SK-N-SH treated with all-trans-retinoic acid at 6 μM for 48 hours (cell line): ENCODE measurements around the gene MIGA1.
"Not testable (repeated sequence)": the region's sequence is repeated elsewhere in the genome, so short reads cannot be mapped to it uniquely, and the experiment has no call there.

Experiments used
- ATAC-seq: fragments of 200-7000 bp; cut with Tn5 transposase; 3 replicates; pipeline ENCODE4 v1.9.1; 2020; ENCODE audit warnings: mild to moderate bottlenecking, moderate library complexity
- ARNTL ChIP-seq: fragments of 450-650 bp; formaldehyde crosslinking; IDR thresholded peaks from 2 replicates; pipeline ENCODE4 v1.5.0; 2020; ENCODE audit warnings: low read depth, mild to moderate bottlenecking, moderate library complexity, borderline replicate concordance
- CSDC2 ChIP-seq: fragments of 250-450 bp; sonication (Bioruptor Pico); IDR thresholded peaks from 2 replicates; pipeline ENCODE4 v1.5.0; 2020; ENCODE audit warnings: mild to moderate bottlenecking, moderate library complexity
- ESRRG ChIP-seq: fragments of 250-450 bp; sonication (Bioruptor Pico); IDR thresholded peaks from 2 replicates; pipeline ENCODE4 v1.6.1; 2021; ENCODE audit warnings: mild to moderate bottlenecking
- GLIS3 ChIP-seq: fragments of 250-450 bp; sonication (Bioruptor Pico); IDR thresholded peaks from 2 replicates; pipeline ENCODE4 v1.5.0; 2020; ENCODE audit warnings: mild to moderate bottlenecking, moderate library complexity
- ISL1 ChIP-seq: fragments of 250-450 bp; sonication (Bioruptor Pico); IDR thresholded peaks from 2 replicates; pipeline ENCODE4 v2.1.2; 2022; ENCODE audit warnings: mild to moderate bottlenecking, moderate library complexity
- OSR1 ChIP-seq: fragments of 250-450 bp; sonication (Bioruptor Pico); IDR thresholded peaks from 2 replicates; pipeline ENCODE4 v1.8.0; 2022; ENCODE audit warnings: moderate library complexity, mild to moderate bottlenecking, inconsistent platforms
- PPARA ChIP-seq: fragments of 250-450 bp; sonication (Bioruptor Pico); IDR thresholded peaks from 2 replicates; pipeline ENCODE4 v1.5.0; 2020; ENCODE audit warnings: mild to moderate bottlenecking, borderline replicate concordance
- RARB ChIP-seq: fragments of 250-450 bp; sonication (Bioruptor Pico); IDR thresholded peaks from 2 replicates; pipeline ENCODE4 v1.8.0; 2021; ENCODE audit warnings: mild to moderate bottlenecking, moderate library complexity
- SNAI2 ChIP-seq: fragments of 250-450 bp; sonication (Bioruptor Pico); IDR thresholded peaks from 2 replicates; pipeline ENCODE4 v1.5.0; 2020; ENCODE audit warnings: mild to moderate bottlenecking, moderate library complexity
- TCF4 ChIP-seq: fragments of 250-450 bp; sonication (Bioruptor Pico); IDR thresholded peaks from 2 replicates; pipeline ENCODE4 v1.8.0; 2021; ENCODE audit warnings: mild to moderate bottlenecking, moderate library complexity, borderline replicate concordance
- TOX ChIP-seq: fragments of 250-450 bp; sonication (Bioruptor Pico); IDR thresholded peaks from 2 replicates; pipeline ENCODE4 v1.8.0; 2021; ENCODE audit warnings: mild to moderate bottlenecking, moderate library complexity, borderline replicate concordance
- ZC3H10 ChIP-seq: fragments of 250-450 bp; sonication (Bioruptor Pico); IDR thresholded peaks from 2 replicates; pipeline ENCODE4 v1.5.1; 2021; ENCODE audit warnings: mild to moderate bottlenecking, moderate library complexity
- ZFP3 ChIP-seq: fragments of 250-450 bp; sonication (Bioruptor Pico); IDR thresholded peaks from 2 replicates; pipeline ENCODE4 v1.5.0; 2020; ENCODE audit warnings: mild to moderate bottlenecking, moderate library complexity
- ZFP30 ChIP-seq: fragments of 450-650 bp; formaldehyde crosslinking; IDR thresholded peaks from 2 replicates; pipeline ENCODE4 v1.5.0; 2022; ENCODE audit warnings: mild to moderate bottlenecking, moderate library complexity
- ZNF565 ChIP-seq: fragments of 450-650 bp; formaldehyde crosslinking; conservative IDR thresholded peaks from 2 replicates; pipeline ENCODE4 v1.5.0; 2020; ENCODE audit warnings: low read depth, mild to moderate bottlenecking, moderate library complexity
- ZNF70 ChIP-seq: fragments of 450-650 bp; formaldehyde crosslinking; IDR thresholded peaks from 2 replicates; pipeline ENCODE4 v1.5.0; 2020; ENCODE audit warnings: mild to moderate bottlenecking, moderate library complexity
- ZNF8 ChIP-seq: fragments of 450-650 bp; formaldehyde crosslinking; IDR thresholded peaks from 2 replicates; pipeline ENCODE4 v1.5.0; 2020; ENCODE audit warnings: mild to moderate bottlenecking, moderate library complexity
- TF ChIP-seq, protein P1 (sequence below): fragments of 250-450 bp; sonication (Bioruptor Pico); IDR thresholded peaks from 2 replicates; pipeline ENCODE4 v1.5.1; 2020; ENCODE audit warnings: low read depth, mild to moderate bottlenecking, moderate library complexity
- TF ChIP-seq, protein P2 (sequence below): fragments of 250-450 bp; sonication (Bioruptor Pico); IDR thresholded peaks from 2 replicates; pipeline ENCODE4 v1.5.1; 2021; ENCODE audit warnings: mild to moderate bottlenecking, moderate library complexity
- TF ChIP-seq, protein P3 (sequence below): fragments of 250-450 bp; sonication (Bioruptor Pico); IDR thresholded peaks from 2 replicates; pipeline ENCODE4 v1.8.0; 2020; ENCODE audit warnings: mild to moderate bottlenecking, moderate library complexity, borderline replicate concordance

MIGA1 gene

DNA sequence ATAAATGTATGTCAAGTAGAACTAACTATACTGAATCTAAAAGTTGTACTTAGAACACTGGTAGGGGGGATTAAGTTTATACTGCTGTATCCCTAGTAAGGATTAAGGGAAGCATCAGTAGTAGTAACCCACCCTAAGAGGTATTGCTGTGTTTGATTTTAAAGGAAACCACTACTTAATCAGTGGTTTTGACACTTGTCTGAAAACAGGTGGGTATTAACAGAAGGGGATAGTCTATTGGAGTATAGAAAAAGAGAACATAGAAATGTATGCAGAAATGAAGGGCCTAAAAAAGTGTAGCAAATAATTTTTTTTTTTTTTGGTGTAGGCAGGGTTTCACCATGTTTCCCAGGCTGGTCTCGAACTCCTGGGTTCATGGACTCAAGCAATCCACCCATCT is 2.2 kb downstream of the MIGA1 start (continued):
- TF ChIP-seq, protein P1, sequence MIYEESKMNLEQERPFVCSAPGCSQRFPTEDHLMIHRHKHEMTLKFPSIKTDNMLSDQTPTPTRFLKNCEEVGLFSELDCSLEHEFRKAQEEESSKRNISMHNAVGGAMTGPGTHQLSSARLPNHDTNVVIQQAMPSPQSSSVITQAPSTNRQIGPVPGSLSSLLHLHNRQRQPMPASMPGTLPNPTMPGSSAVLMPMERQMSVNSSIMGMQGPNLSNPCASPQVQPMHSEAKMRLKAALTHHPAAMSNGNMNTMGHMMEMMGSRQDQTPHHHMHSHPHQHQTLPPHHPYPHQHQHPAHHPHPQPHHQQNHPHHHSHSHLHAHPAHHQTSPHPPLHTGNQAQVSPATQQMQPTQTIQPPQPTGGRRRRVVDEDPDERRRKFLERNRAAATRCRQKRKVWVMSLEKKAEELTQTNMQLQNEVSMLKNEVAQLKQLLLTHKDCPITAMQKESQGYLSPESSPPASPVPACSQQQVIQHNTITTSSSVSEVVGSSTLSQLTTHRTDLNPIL (CRISPR knock-in tag) = no peak
- no peak for TF ChIP-seq ZC3H10 (CRISPR knock-in tag)

DNA sequence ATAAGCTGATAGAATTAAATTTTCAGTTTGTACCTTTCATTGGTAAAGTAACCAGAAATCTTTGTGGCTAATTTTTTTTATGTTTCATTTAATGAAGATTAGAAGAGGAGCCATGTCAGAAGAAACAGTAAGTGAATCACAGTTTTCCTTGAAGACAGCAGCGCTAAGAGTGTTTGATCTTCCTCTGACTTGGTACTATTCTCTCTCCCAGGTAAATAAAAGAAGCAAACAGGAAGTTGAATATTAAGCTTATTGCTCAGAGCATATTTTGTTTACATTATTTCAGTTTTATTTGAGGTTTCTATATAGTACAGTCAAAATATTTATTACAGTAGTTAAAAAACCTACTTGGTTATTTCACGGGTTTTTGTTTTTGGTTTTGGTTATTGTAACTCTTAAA is 3.7 kb downstream of the MIGA1 start:
- ATAC-seq = no peak

DNA sequence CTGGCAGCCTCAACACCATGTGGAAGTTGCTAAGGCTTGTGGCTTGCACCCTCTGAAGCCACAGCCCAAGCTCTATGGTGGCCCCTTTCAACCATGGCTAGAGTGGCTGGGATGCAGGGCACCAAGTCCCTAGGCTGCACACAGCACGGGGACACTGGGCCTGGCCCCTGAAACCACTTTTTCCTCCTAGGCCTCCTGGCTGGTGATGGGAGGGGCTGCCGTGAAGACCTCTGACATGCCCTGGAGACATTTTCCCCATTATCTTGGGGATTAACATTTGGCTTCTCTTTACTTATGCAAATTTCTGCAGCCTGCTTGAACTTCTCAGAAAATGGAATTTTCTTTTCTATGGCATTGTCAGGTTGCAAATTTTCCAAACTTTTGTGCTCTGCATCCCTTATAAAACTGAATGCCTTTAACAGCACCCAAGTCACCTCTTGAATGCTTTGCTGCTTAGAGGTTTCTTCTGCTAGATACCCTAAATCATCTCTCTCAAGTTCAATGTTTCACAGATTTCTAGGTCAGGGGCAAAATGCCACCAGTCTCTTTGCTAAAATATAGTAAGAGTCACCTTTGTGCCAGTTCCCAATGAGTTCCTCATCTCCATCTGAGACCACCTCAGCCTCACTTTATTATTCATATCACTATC is 6.8 kb downstream of the MIGA1 start:
- ATAC-seq = not testable (repeated sequence)

More for the DNA sequence above, 3.7 kb downstream of the MIGA1 start:
- TF ChIP-seq ZNF70 (CRISPR knock-in tag) (no peak), CSDC2 (CRISPR knock-in tag) (no peak), ZFP30 (CRISPR knock-in tag) (no peak), PPARA (no peak), ZC3H10 (CRISPR knock-in tag) (no peak), SNAI2 (CRISPR knock-in tag) (no peak), ESRRG (CRISPR knock-in tag) (no peak), RARB (CRISPR knock-in tag) (no peak), ZNF565 (CRISPR knock-in tag) (no peak)
- TF ChIP-seq, protein P2, sequence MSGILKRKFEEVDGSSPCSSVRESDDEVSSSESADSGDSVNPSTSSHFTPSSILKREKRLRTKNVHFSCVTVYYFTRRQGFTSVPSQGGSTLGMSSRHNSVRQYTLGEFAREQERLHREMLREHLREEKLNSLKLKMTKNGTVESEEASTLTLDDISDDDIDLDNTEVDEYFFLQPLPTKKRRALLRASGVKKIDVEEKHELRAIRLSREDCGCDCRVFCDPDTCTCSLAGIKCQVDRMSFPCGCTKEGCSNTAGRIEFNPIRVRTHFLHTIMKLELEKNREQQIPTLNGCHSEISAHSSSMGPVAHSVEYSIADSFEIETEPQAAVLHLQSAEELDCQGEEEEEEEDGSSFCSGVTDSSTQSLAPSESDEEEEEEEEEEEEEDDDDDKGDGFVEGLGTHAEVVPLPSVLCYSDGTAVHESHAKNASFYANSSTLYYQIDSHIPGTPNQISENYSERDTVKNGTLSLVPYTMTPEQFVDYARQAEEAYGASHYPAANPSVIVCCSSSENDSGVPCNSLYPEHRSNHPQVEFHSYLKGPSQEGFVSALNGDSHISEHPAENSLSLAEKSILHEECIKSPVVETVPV (CRISPR knock-in tag) = no peak

DNA sequence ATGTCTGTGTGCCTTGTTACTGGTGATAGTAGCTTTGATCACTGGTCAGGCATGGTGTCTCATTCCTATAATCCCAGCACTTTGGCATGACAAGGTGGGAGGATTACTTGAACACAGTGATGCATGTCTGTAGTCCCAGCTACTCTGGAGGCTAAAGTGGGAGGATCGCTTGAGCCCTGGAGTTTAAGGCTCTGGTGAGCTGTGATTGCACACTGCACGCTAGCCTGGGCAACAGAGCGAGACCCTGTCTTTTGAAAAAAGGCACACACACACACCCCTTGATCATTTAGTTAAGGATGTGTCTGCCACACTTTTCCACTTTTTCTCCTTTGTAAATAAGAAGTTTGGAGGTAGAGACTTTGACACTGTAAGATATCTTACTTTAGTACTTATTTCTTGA is 15.1 kb downstream of the MIGA1 start:
- ATAC-seq = no peak

DNA sequence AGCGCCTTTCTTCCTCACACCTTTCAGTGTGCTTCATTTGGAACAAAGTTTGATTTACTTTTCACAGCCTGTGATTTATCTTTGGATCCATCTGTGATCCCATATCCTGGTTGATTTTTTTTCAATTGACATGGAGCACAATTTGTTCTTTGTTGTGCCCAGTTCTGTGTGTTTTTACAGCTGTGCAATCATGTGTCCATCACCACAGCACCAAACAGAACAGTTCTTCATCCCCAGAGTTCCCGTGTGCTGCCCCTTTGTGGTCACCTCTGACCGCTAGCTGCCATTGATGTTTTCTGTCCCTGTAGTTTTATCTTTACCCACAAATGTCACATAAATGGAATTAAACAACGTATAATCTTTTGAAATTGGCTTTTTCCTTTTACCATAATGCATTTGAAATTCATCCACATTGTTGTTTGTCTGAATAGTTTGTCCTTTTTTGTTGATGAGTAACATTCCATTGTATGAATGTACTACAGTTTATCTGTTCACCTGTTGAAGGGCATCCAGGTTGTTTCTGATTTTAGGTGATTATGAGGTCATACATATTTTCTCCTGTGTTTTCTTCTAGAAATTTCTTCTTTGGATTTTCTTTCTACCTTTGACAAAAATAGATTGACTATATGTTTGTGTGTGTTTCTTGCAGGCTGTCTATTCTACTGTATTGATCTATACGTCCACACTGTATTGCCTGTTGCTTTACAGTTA is 17.4 kb downstream of the MIGA1 start:
- no peak for TF ChIP-seq ARNTL (CRISPR knock-in tag)
- TF ChIP-seq, protein P2 (CRISPR knock-in tag) = no peak
- no peak for TF ChIP-seq ZFP30 (CRISPR knock-in tag)
- no peak for TF ChIP-seq TCF4
- TF ChIP-seq ZNF8 = no peak
- no peak for TF ChIP-seq CSDC2 (CRISPR knock-in tag)
- TF ChIP-seq GLIS3 (CRISPR knock-in tag) = no peak
- TF ChIP-seq, protein P3, sequence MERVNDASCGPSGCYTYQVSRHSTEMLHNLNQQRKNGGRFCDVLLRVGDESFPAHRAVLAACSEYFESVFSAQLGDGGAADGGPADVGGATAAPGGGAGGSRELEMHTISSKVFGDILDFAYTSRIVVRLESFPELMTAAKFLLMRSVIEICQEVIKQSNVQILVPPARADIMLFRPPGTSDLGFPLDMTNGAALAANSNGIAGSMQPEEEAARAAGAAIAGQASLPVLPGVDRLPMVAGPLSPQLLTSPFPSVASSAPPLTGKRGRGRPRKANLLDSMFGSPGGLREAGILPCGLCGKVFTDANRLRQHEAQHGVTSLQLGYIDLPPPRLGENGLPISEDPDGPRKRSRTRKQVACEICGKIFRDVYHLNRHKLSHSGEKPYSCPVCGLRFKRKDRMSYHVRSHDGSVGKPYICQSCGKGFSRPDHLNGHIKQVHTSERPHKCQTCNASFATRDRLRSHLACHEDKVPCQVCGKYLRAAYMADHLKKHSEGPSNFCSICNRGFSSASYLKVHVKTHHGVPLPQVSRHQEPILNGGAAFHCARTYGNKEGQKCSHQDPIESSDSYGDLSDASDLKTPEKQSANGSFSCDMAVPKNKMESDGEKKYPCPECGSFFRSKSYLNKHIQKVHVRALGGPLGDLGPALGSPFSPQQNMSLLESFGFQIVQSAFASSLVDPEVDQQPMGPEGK (CRISPR knock-in tag) = no peak
- no peak for TF ChIP-seq ESRRG (CRISPR knock-in tag)
- no peak for TF ChIP-seq ZNF565 (CRISPR knock-in tag)
- TF ChIP-seq ISL1 (CRISPR knock-in tag) = no peak
- no peak for TF ChIP-seq SNAI2 (CRISPR knock-in tag)
- no peak for TF ChIP-seq ZFP3 (CRISPR knock-in tag)
- no peak for TF ChIP-seq TOX
- TF ChIP-seq, protein P1 (CRISPR knock-in tag) = no peak
- TF ChIP-seq OSR1 (CRISPR knock-in tag) = no peak
- no peak for ATAC-seq

More for the DNA sequence above, 15.1 kb downstream of the MIGA1 start:
- TF ChIP-seq CSDC2 (CRISPR knock-in tag) (no peak), TCF4 (no peak), ZFP3 (CRISPR knock-in tag) (no peak), PPARA (no peak)
- TF ChIP-seq, protein P3 (CRISPR knock-in tag) = no peak
